HG02571 (cell line): ENCODE measurements around the gene SLC2A14.
"Not testable (repeated sequence)": the region's sequence is repeated elsewhere in the genome, so short reads cannot be mapped to it uniquely, and the experiment has no call there.

Experiments used
- ATAC-seq: cut with Tn5 transposase; IDR thresholded peaks from one replicate; pipeline ENCODE4 v1.9.1; 2021; ENCODE audit warnings: mild to moderate bottlenecking, moderate library complexity; ENCODE audit not compliant: unreplicated experiment

The SLC2A14 gene

GRCh38 chr12:7870335-7870734 is 2.4 kb downstream of the SLC2A14 start:
- ATAC-seq = no peak

GRCh38 chr12:7869137-7869536 is 3.6 kb downstream of the SLC2A14 start:
- no peak for ATAC-seq

GRCh38 chr12:7868391-7868790 is 4.3 kb downstream of the SLC2A14 start:
- no peak for ATAC-seq

GRCh38 chr12:7864601-7865150 is 8.0 kb downstream of the SLC2A14 start:
- no peak for ATAC-seq

GRCh38 chr12:7862814-7863348 is 9.8 kb downstream of the SLC2A14 start:
- ATAC-seq = not testable (repeated sequence)

GRCh38 chr12:7862301-7862700 is 10.4 kb downstream of the SLC2A14 start:
- ATAC-seq = not testable (repeated sequence)

- no peak for ATAC-seq
Measured at GRCh38 chr12:7859552-7859951, 13.2 kb downstream of the SLC2A14 start.

- no peak for ATAC-seq
Measured at GRCh38 chr12:7857971-7858370, 14.7 kb downstream of the SLC2A14 start.

GRCh38 chr12:7856516-7856915 is 16.2 kb downstream of the SLC2A14 start:
- ATAC-seq = no peak

- ATAC-seq = no peak
Measured at GRCh38 chr12:7853557-7853956, 19.2 kb downstream of the SLC2A14 start.

- not testable (repeated sequence) for ATAC-seq
Measured at GRCh38 chr12:7851622-7852081, 21.1 kb downstream of the SLC2A14 start.

- ATAC-seq = not testable (repeated sequence)
Measured at GRCh38 chr12:7850099-7850498, 22.6 kb downstream of the SLC2A14 start.

- ATAC-seq = not testable (repeated sequence)
Measured at GRCh38 chr12:7848098-7848422, 24.7 kb downstream of the SLC2A14 start.

- ATAC-seq = not testable (repeated sequence)
Measured at GRCh38 chr12:7847226-7848097, 25.3 kb downstream of the SLC2A14 start.

GRCh38 chr12:7844116-7844515 is 28.6 kb downstream of the SLC2A14 start:
- no peak for ATAC-seq

GRCh38 chr12:7843583-7843982 is 29.1 kb downstream of the SLC2A14 start:
- not testable (repeated sequence) for ATAC-seq

- ATAC-seq = not testable (repeated sequence)
Measured at GRCh38 chr12:7843149-7843548, 29.6 kb downstream of the SLC2A14 start.

- ATAC-seq = not testable (repeated sequence)
Measured at GRCh38 chr12:7842444-7842843, 30.3 kb downstream of the SLC2A14 start.

- not testable (repeated sequence) for ATAC-seq
Measured at GRCh38 chr12:7839848-7840247, 32.9 kb downstream of the SLC2A14 start.

GRCh38 chr12:7839226-7839625 is 33.5 kb downstream of the SLC2A14 start:
- not testable (repeated sequence) for ATAC-seq

- no peak for ATAC-seq
Measured at GRCh38 chr12:7837366-7837765, 35.3 kb downstream of the SLC2A14 start.

- ATAC-seq = no peak
Measured at GRCh38 chr12:7835766-7836165, 36.9 kb downstream of the SLC2A14 start.
